HepG2 (cell line): ENCODE measurements around the gene EFL1. TPM values are rescaled to one million over a fixed set of nuclear protein-coding genes. Genes with fewer than 3 reads are reported as not detected.
A peak's percentile ranks its signal among the peaks of the same experiment; 100 is the strongest.

Experiments
- AGO2 ChIP-seq: fragments of 200-400 bp; formaldehyde crosslinking; optimal IDR thresholded peaks from 2 replicates; pipeline ENCODE3; 2017; ENCODE audit warnings: mild to moderate bottlenecking, low read depth, low read length, moderate library complexity
- E2F2 ChIP-seq: sonication (generic); formaldehyde crosslinking; IDR thresholded peaks from 2 replicates; pipeline ENCODE4 v1.4.0; 2020; ENCODE audit warnings: missing genetic modification reagents, borderline replicate concordance
- ERF ChIP-seq: IDR thresholded peaks from 2 replicates; pipeline ENCODE4 v1.6.1; 2018; ENCODE audit warnings: missing biosample characterization, missing genetic modification reagents
- FOXA3 ChIP-seq: IDR thresholded peaks from 2 replicates; pipeline ENCODE4 v1.6.1; 2016; ENCODE audit warnings: missing genetic modification reagents, missing compliant biosample characterization
- IRF9 ChIP-seq: sonication (generic); formaldehyde crosslinking; IDR thresholded peaks from 2 replicates; pipeline ENCODE4 v1.8.0; 2022; ENCODE audit warnings: missing genetic modification reagents, mild to moderate bottlenecking, borderline replicate concordance
- IRX3 ChIP-seq: sonication (generic); formaldehyde crosslinking; IDR thresholded peaks from 2 replicates; pipeline ENCODE4 v1.8.1; 2023; ENCODE audit warnings: mild to moderate bottlenecking, low read depth, missing genetic modification reagents, borderline replicate concordance
- RELA ChIP-seq: sonication (generic); formaldehyde crosslinking; IDR thresholded peaks from 2 replicates; pipeline ENCODE4 v1.4.0; 2020; ENCODE audit warnings: missing genetic modification reagents
- TAF1 ChIP-seq: sonication (generic); formaldehyde crosslinking; IDR thresholded peaks from 2 replicates; pipeline ENCODE4 v1.4.0; 2020; ENCODE audit warnings: missing genetic modification reagents
- THRA ChIP-seq: sonication (generic); formaldehyde crosslinking; IDR thresholded peaks from 2 replicates; pipeline ENCODE4 v1.4.0; 2020; ENCODE audit warnings: missing genetic modification reagents, borderline replicate concordance
- ZBTB7A ChIP-seq: sonication (generic); formaldehyde crosslinking; IDR thresholded peaks from 2 replicates; pipeline ENCODE4 v1.8.0; 2022; ENCODE audit warnings: mild to moderate bottlenecking, missing genetic modification reagents
- ZKSCAN8 ChIP-seq: IDR thresholded peaks from 2 replicates; pipeline ENCODE4 v1.6.1; 2016; ENCODE audit warnings: borderline replicate concordance, missing genetic modification reagents, missing compliant biosample characterization
- ZNF326 ChIP-seq: sonication (generic); formaldehyde crosslinking; IDR thresholded peaks from 2 replicates; pipeline ENCODE4 v1.4.0; 2020; ENCODE audit warnings: missing genetic modification reagents, borderline replicate concordance
- ZNF781 ChIP-seq: sonication (generic); formaldehyde crosslinking; IDR thresholded peaks from 2 replicates; pipeline ENCODE4 v1.5.1; 2020; ENCODE audit warnings: borderline replicate concordance, mild to moderate bottlenecking, missing genetic modification reagents; ENCODE audit errors: not compliant biosample characterization
- polyA plus RNA-seq, 8 experiments: library from polyadenylated mRNA; depleted of rRNA in 3 of 8; stranded (reverse) in 7 of 8; unstranded in 1 of 8; fragments of >200 nt; fragmentation: Illumina TruSeq in 4 of 8; extraction: Trizol in 4 of 8; gene quantifications; 2 replicates each; pipeline versions ENCODE4 v1.2.1 to v1.2.3, GENCODE V29; 2011 to 2016; ENCODE audit warnings: low read depth in 4 of 8, missing spikeins in 1 of 8, mixed read lengths in 1 of 8; ENCODE audit not compliant: insufficient read depth in 1 of 8
- total RNA-seq, 5 experiments: library from RNA; depleted of rRNA; stranded (reverse); fragments of >200 nt; fragmentation: Illumina TruSeq; extraction: Trizol; gene quantifications; 2 replicates each; pipeline ENCODE4 v1.2.3, GENCODE V29; 2016; ENCODE audit warnings: low read depth in 1 of 5
- TF ChIP-seq, protein P1 (sequence below), 2 experiments: sonication (generic) in 1 of 2; formaldehyde crosslinking in 1 of 2; IDR thresholded peaks; 2 replicates each; pipeline versions ENCODE4 v1.6.1 to v1.9.0; 2014 to 2022; ENCODE audit warnings: antibody characterized with exemption in 1 of 2, borderline replicate concordance in 1 of 2, inconsistent platforms in 1 of 2, low read depth in 1 of 2, missing genetic modification reagents in 1 of 2
- TF ChIP-seq, protein P2 (sequence below): sonication (generic); formaldehyde crosslinking; IDR thresholded peaks from 2 replicates; pipeline ENCODE4 v1.4.0; 2020; ENCODE audit warnings: mild to moderate bottlenecking, missing genetic modification reagents

Gene EFL1
- total and polyA plus RNA-seq, 2 of the 13 experiments (the other 11 are each of a cell fraction or from before 2014, with no cell fraction given), result 6.4 to 12.0 TPM

DNA sequence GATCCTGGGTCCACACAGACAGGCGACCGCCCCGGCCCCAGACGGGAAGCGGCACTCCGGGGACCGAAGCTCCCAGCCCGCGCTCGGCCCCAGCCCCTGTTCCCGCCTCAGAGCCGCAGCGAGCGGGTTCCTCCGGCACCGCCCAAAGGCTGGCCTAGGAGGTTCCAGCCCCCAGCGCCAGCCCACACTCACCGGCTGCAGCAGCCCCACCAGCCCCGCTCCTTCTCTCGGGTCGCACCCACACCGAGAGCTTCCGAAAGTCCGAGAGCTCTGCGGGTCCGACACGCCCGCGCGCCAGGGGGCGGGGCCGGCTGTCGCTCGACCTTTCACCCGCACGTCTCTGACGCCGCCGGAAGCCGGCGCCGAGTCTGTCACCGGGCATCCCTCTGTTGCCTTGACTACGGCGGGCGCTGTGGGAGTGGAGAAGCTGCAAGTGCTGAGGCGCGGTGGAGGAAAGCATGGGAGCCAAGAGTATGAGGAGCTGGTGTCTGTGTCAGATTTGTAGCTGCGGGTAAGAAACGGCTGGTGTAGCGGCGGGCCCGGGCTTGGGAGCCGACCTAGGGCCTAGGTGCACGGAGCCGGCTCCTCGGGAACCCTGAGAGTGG is at the start of gene EFL1, which contains the start of gene SAXO2 (continued):
- TF ChIP-seq ZNF326 (CRISPR knock-in tag), result no peak
- TF ChIP-seq AGO2, result no peak
- TF ChIP-seq IRX3 (CRISPR knock-in tag), result no peak
- no peak for TF ChIP-seq E2F2 (CRISPR knock-in tag)
- TF ChIP-seq FOXA3 (CRISPR knock-in tag), result no peak
- peak; percentile 78 for TF ChIP-seq ZNF781 (CRISPR knock-in tag)
- TF ChIP-seq THRA (CRISPR knock-in tag), result no peak
- TF ChIP-seq IRF9, result peak; percentile 54; the same call in 1 of the 2 replicates
- TF ChIP-seq RELA (CRISPR knock-in tag), result no peak
- TF ChIP-seq, protein P1, sequence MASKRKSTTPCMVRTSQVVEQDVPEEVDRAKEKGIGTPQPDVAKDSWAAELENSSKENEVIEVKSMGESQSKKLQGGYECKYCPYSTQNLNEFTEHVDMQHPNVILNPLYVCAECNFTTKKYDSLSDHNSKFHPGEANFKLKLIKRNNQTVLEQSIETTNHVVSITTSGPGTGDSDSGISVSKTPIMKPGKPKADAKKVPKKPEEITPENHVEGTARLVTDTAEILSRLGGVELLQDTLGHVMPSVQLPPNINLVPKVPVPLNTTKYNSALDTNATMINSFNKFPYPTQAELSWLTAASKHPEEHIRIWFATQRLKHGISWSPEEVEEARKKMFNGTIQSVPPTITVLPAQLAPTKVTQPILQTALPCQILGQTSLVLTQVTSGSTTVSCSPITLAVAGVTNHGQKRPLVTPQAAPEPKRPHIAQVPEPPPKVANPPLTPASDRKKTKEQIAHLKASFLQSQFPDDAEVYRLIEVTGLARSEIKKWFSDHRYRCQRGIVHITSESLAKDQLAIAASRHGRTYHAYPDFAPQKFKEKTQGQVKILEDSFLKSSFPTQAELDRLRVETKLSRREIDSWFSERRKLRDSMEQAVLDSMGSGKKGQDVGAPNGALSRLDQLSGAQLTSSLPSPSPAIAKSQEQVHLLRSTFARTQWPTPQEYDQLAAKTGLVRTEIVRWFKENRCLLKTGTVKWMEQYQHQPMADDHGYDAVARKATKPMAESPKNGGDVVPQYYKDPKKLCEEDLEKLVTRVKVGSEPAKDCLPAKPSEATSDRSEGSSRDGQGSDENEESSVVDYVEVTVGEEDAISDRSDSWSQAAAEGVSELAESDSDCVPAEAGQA (IDR thresholded peaks at IDR 0.05; ENCODE audit: low read depth), result no peak
- TF ChIP-seq, protein P1 (CRISPR knock-in tag; IDR thresholded peaks at IDR 0.05; ENCODE audit: borderline replicate concordance), result no peak
- TF ChIP-seq ERF, result no peak; the same call in 1 of the 2 replicates
- no peak for TF ChIP-seq ZKSCAN8 (CRISPR knock-in tag)
- TF ChIP-seq, protein P2, sequence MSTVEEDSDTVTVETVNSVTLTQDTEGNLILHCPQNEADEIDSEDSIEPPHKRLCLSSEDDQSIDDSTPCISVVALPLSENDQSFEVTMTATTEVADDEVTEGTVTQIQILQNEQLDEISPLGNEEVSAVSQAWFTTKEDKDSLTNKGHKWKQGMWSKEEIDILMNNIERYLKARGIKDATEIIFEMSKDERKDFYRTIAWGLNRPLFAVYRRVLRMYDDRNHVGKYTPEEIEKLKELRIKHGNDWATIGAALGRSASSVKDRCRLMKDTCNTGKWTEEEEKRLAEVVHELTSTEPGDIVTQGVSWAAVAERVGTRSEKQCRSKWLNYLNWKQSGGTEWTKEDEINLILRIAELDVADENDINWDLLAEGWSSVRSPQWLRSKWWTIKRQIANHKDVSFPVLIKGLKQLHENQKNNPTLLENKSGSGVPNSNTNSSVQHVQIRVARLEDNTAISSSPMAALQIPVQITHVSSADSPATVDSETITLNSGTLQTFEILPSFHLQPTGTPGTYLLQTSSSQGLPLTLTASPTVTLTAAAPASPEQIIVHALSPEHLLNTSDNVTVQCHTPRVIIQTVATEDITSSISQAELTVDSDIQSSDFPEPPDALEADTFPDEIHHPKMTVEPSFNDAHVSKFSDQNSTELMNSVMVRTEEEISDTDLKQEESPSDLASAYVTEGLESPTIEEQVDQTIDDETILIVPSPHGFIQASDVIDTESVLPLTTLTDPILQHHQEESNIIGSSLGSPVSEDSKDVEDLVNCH (CRISPR knock-in tag), result no peak
- peak; percentile 63 for TF ChIP-seq TAF1 (CRISPR knock-in tag)
- TF ChIP-seq ZBTB7A (CRISPR knock-in tag), result no peak
